ENCODE measurements around the gene PCBP3. TPM values are rescaled to one million over a fixed set of nuclear protein-coding genes. Genes with fewer than 3 reads are reported as not detected.
"Not testable (repeated sequence)": the region's sequence is repeated elsewhere in the genome, so short reads cannot be mapped to it uniquely, and the experiment has no call there.

The PCBP3 gene
- total RNA-seq, 2 experiments from 2014 or later = 12.2 to 13.2 TPM

DNA sequence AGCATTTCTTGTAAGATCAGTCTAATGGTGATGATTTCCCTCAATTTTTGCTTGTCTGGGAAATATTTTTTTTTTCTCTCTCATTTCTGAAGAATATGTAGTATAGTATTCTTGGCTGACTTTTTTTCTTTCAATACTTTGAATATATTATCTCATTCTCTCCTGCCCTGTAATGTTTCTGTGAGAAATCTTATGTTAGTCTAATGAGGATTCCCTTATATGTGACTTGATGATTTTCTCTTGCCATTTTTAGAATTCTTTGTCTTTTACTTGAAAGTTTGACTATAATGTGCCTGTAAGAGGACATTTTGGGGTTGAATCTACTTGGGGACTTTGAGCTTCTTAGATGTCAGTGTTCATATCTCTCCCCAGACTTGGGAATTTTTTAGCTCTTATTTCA is 40.0 kb upstream of the PCBP3 start:
- Mint-ChIP-seq H3K27me3 (no peaks in the 10 kb centered on the region), H3K4me3 (no peak overlapping the region), H3K36me3 (ENCODE audit: low read depth) (peaks cover 4% of the 10 kb centered on the region), H3K9me3 (ENCODE audit: low read depth) (peaks cover 16% of the 10 kb centered on the region), H3K27ac (no peak overlapping the region), H3K4me1 (peaks cover 6% of the 10 kb centered on the region)
- no peak for ATAC-seq
- intact Hi-C loops (cut with DNase I, micrococcal nuclease) = no loop called here
- DNase-seq = no peak
- POLR2A ChIA-PET = no interaction called here
- CTCF ChIA-PET = no interaction called here

DNA sequence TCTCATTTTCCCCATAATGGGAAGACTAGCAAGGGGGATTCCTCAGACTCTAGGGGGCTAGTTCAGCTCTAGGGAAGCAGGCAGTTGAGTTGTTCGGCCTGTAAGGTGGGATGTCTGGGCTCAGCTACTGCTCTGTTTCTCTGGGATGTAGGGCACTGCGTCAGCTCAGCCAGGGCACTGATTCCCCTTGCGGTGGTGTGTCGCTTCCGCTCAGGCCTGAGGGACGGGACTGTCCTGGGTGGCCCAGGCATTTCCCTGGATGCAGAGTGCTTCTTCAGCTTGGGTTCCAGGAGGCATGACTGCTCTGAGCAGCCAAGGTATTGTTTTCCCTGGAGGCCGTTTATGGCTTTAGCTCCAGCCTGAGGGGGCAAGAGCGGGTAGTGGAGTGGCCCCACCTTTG is 38.8 kb upstream of the PCBP3 start:
- H3K27me3 Mint-ChIP-seq; H3K36me3 Mint-ChIP-seq (ENCODE audit: low read depth); POLR2A ChIA-PET; CTCF ChIA-PET; intact Hi-C loops (cut with DNase I, micrococcal nuclease); DNase-seq; H3K4me3 Mint-ChIP-seq; H3K27ac Mint-ChIP-seq; ATAC-seq; H3K4me1 Mint-ChIP-seq: not testable (repeated sequence)
- peaks cover 16% of the 10 kb centered on the region for H3K9me3 Mint-ChIP-seq (ENCODE audit: low read depth)

DNA sequence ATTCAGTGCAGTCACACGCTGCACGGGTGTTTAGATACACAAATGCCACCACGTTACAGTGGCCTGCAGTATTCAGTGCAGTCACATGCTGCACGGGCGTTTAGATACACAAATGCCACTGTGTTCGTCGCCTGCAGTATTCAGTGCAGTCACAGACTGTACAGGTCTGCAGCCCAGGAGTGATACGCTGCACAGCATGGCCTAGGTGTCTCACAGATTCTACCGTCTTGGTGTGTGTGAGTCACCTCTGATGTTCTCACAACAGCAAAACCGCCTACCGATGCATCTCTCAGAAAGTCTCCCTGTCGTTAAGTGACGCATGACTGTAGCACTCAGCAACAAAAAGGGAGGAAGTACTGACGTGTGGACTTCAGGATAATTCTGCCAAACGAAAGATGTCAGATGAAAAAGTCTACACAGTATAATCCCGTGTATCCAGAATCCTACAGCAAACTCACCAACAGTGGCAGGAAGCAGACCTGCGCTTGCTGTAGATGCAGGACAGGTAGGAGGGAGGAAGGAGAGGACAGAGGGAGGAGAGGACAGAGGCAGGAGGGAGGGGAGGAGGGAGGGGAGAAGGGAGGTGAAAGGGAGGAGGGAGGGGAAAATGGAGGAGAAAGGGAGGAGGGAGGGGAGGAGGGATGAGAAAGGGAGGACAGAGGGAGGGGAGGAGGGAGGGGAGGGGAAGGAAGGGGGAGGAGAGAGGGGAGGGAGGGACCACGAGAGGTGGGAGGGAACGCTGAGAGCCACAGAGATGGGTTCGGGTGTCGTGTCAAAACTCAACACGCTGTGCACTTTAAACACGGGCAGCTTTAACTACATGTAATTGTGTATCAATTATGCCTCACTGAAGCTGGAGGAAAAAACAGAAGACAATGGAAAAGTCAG is 36.3 kb upstream of the PCBP3 start:
- CTCF ChIA-PET = interaction anchor here (0.8 kb wide), 1 partner anchor 11 kb away, joined by 3 read pairs; no protein-coding TSS in a partner anchor
- H3K9me3 Mint-ChIP-seq (ENCODE audit: low read depth) = peaks cover 13% of the 10 kb centered on the region
- intact Hi-C loops (cut with DNase I, micrococcal nuclease) = no loop called here
- POLR2A ChIA-PET = no interaction called here
- peaks cover 4% of the 10 kb centered on the region for H3K36me3 Mint-ChIP-seq (ENCODE audit: low read depth)
- ATAC-seq = peak; percentile 98
- peak overlapping the region; percentile 27 for H3K4me3 Mint-ChIP-seq
- H3K4me1 Mint-ChIP-seq = peaks cover 10% of the 10 kb centered on the region
- H3K27ac Mint-ChIP-seq = peak overlapping the region; percentile 79
- no peaks in the 10 kb centered on the region for H3K27me3 Mint-ChIP-seq
- peak; percentile 58 for DNase-seq

DNA sequence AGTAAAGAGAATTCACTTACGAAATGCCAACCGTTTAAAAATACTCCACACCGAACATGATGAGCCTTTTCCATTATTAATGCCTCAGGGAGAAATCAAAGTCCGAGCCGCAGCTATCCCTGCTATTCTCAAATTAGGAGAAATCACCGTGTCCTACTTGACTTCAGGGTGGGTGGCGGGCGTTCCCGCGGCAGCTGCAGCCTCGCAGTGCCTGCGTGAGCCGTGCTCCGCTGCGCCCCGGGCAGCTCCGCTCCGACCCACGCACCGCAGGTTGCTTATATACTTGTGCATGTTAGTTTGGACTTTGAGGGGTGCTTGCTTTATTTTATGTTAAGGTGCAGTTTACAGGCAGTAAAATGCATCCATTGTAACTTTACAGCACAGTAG is 35.6 kb upstream of the PCBP3 start:
- ChIA-PET POLR2A (no interaction called here), CTCF (interaction anchor here (0.8 kb wide), 1 partner anchor 11 kb away, joined by 3 read pairs; no protein-coding TSS in a partner anchor)
- intact Hi-C loops (cut with DNase I, micrococcal nuclease) = no loop called here
- Mint-ChIP-seq H3K27me3 (no peaks in the 10 kb centered on the region), H3K27ac (no peak overlapping the region), H3K4me3 (no peak overlapping the region), H3K36me3 (ENCODE audit: low read depth) (peaks cover 4% of the 10 kb centered on the region), H3K4me1 (peaks cover 10% of the 10 kb centered on the region), H3K9me3 (ENCODE audit: low read depth) (peaks cover 12% of the 10 kb centered on the region)
- no peak for ATAC-seq
- no peak for DNase-seq

DNA sequence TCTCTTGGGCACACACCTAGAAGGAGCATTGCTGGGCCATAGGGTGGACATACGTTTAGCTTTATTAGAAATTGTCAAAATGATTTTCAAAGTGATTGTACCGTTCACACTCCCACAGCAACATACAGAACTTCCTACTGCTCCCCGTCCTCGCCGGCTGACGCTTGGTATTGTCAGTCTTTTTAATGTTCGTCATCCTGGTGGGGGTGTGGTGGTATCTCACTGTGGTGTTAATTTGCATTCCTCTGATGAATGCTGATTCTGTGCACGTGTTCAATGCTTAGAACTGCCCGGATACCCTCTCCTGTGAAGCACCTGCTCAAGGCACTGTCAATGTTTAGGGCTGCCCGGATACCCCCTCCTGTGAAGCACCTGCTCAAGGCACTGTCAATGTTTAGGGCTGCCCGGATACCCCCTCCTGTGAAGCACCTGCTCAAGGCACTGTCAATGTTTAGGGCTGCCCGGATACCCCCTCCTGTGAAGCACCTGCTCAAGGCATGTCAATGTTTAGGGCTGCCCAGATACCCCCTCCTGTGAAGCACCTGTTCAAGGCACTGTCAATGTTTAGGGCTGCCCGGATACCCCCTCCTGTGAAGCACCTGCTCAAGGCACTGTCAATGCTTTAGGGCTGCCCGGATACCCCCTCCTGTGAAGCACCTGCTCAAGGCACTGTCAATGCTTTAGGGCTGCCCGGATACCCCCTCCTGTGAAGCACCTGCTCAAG is 34.6 kb upstream of the PCBP3 start:
- H3K36me3 Mint-ChIP-seq (ENCODE audit: low read depth); intact Hi-C loops (cut with DNase I, micrococcal nuclease); H3K27me3 Mint-ChIP-seq; H3K27ac Mint-ChIP-seq; CTCF ChIA-PET; DNase-seq; POLR2A ChIA-PET; H3K9me3 Mint-ChIP-seq (ENCODE audit: low read depth); H3K4me3 Mint-ChIP-seq: not testable (repeated sequence)
- ATAC-seq = peak; percentile 47
- H3K4me1 Mint-ChIP-seq = peaks cover 14% of the 10 kb centered on the region

DNA sequence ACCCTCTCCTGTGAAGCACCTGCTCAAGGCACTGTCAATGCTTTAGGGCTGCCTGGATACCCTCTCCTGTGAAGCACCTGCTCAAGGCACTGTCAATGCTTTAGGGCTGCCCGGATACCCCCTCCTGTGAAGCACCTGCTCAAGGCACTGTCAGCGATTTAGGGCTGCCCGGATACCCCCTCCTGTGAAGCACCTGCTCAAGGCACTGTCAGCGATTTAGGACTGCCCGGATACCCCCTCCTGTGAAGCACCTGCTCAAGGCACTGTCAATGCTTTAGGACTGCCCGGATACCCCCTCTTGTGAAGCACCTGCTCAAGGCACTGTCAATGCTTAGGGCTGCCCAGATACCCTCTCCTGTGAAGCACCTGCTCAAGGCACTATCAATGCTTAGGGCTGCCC is 33.9 kb upstream of the PCBP3 start:
- POLR2A ChIA-PET; DNase-seq; ATAC-seq; H3K4me3 Mint-ChIP-seq; H3K36me3 Mint-ChIP-seq (ENCODE audit: low read depth); H3K9me3 Mint-ChIP-seq (ENCODE audit: low read depth); H3K27me3 Mint-ChIP-seq; CTCF ChIA-PET; H3K27ac Mint-ChIP-seq: not testable (repeated sequence)
- peaks cover 17% of the 10 kb centered on the region for H3K4me1 Mint-ChIP-seq
- intact Hi-C loops (cut with DNase I, micrococcal nuclease) = loop anchor here in 1 of 2 experiments (5.0 kb wide), 1 partner anchor 237 kb away; no protein-coding TSS in a partner anchor

DNA sequence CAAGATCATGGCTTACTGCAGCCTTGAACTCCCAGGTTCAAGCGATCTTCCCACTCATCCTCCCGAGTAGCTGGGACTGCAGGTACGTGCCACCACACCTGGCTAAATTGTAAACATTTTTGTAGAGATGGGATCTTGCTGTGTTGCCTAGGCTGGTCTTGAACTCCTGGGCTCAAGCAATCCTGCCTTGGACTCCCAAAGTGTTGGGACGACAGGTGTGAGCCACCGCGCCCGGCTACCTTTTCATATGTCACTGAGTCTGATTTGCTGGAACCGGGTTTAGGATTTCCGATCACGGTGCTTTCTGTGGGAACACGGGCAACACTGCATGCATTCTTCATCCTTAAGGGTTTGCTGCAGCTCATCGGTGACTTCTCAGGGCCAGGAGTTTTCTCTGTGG is 32.2 kb upstream of the PCBP3 start:
- H3K4me1 Mint-ChIP-seq = peaks cover 34% of the 10 kb centered on the region
- ChIA-PET POLR2A (interaction anchor here (0.6 kb wide), 1 partner anchor 15 kb away, joined by 3 read pairs; no protein-coding TSS in a partner anchor), CTCF (interaction anchor here (1.0 kb wide), 1 partner anchor 15 kb away, joined by 3 read pairs; no protein-coding TSS in a partner anchor)
- no peak for DNase-seq
- H3K27ac Mint-ChIP-seq = no peak overlapping the region
- no peaks in the 10 kb centered on the region for H3K27me3 Mint-ChIP-seq
- H3K36me3 Mint-ChIP-seq (ENCODE audit: low read depth) = no peaks in the 10 kb centered on the region
- no peak overlapping the region for H3K4me3 Mint-ChIP-seq
- no peak for ATAC-seq
- H3K9me3 Mint-ChIP-seq (ENCODE audit: low read depth) = no peaks in the 10 kb centered on the region
- intact Hi-C loops (cut with DNase I, micrococcal nuclease) = loop anchor here in 1 of 2 experiments (5.0 kb wide), 1 partner anchor 239 kb away; no protein-coding TSS in a partner anchor

DNA sequence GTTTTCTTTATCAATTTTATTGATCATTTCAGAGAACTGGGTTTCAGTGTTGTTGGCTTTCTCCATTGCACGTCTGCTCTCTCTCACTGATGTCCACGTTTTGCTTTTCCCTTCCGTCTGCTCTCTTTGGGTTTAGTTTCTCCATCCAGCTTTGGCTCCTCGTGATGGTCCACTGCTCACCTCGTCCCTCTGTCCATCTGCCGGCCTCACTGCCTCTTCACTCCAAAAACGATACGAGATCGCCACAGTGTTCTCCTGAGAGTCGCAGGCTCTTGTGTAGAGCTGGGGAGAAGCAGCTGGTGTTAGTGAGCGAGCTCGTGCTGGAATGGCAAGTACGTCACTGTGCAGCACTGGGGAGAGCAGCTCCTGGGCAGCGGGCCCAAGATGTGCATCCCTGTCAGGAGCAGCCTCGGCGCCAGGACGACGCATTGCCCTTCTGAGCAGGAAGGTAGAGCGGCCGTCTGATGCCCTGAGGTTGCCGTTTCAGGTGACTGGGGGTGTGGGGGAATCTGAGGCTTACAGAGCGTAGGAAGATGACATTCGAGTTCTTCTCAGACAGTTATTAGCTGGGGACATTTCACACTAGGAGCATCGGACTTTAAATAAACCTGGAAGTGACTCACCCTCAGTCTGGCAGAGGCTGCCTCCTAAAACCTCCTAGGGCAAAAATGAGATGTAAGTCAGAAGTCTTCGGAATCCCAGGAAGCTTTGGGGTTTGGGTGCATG is 31.4 kb upstream of the PCBP3 start:
- H3K4me1 Mint-ChIP-seq = peaks cover 40% of the 10 kb centered on the region
- no peak overlapping the region for H3K27ac Mint-ChIP-seq
- no peaks in the 10 kb centered on the region for H3K36me3 Mint-ChIP-seq (ENCODE audit: low read depth)
- intact Hi-C loops (cut with DNase I, micrococcal nuclease) = loop anchor here in 1 of 2 experiments (5.0 kb wide), 1 partner anchor 240 kb away; no protein-coding TSS in a partner anchor
- no peaks in the 10 kb centered on the region for H3K27me3 Mint-ChIP-seq
- H3K9me3 Mint-ChIP-seq (ENCODE audit: low read depth) = no peaks in the 10 kb centered on the region
- ATAC-seq = no peak
- CTCF ChIA-PET = no interaction called here
- DNase-seq = no peak
- no peak overlapping the region for H3K4me3 Mint-ChIP-seq
- POLR2A ChIA-PET = interaction anchor here (0.6 kb wide), 1 partner anchor 125 kb away, joined by 3 read pairs; no protein-coding TSS in a partner anchor

DNA sequence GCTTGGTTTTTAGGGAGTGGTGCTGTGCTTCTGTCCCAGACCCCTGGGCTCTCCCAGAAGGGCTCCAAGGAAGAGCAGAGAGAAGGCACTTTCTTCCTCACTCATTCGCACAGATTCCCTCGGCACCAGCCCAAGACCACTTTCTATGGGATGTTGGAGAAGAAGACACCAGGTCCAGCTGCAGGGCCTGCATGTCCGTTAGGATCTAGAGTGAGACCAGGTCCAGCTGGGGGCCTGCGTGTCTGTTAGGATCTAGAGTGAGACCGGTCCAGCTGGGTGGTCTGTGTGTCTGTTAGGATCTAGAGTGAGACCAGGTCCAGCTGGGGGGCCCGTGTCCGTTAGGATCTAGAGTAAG is 30.9 kb upstream of the PCBP3 start:
- ATAC-seq; CTCF ChIA-PET; H3K27ac Mint-ChIP-seq; H3K4me3 Mint-ChIP-seq; H3K9me3 Mint-ChIP-seq (ENCODE audit: low read depth); H3K27me3 Mint-ChIP-seq; DNase-seq; H3K36me3 Mint-ChIP-seq (ENCODE audit: low read depth): not testable (repeated sequence)
- intact Hi-C loops (cut with DNase I, micrococcal nuclease) = loop anchor here in 1 of 2 experiments (5.0 kb wide), 1 partner anchor 240 kb away; no protein-coding TSS in a partner anchor
- peaks cover 42% of the 10 kb centered on the region for H3K4me1 Mint-ChIP-seq
- POLR2A ChIA-PET = interaction anchor here (0.6 kb wide), 1 partner anchor 125 kb away, joined by 3 read pairs; no protein-coding TSS in a partner anchor

DNA sequence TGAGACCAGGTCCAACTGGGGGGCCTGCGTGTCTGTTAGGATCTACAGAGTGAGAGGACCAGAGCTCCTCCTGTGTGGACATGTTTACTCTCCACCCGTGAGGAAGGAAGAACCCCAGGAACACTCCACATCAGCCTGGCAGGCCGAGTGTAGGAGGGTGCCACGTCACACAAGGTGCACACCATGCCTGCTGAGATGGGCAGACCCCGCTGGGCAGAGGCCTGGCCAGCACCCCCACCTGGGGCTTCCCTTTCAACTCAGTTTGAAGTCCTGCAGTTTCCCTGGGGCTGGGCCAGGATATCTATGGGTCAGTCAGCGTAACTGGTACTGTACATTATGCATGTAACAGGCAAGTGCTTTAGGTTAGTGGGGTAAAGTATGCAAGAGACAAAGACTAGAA is 30.1 kb upstream of the PCBP3 start:
- Mint-ChIP-seq H3K4me1 (peaks cover 43% of the 10 kb centered on the region), H3K36me3 (ENCODE audit: low read depth) (no peaks in the 10 kb centered on the region), H3K4me3 (no peak overlapping the region), H3K9me3 (ENCODE audit: low read depth) (no peaks in the 10 kb centered on the region), H3K27me3 (no peaks in the 10 kb centered on the region), H3K27ac (no peak overlapping the region)
- ChIA-PET POLR2A (no interaction called here), CTCF (no interaction called here)
- intact Hi-C loops (cut with DNase I, micrococcal nuclease) = loop anchor here in 1 of 2 experiments (5.0 kb wide), 1 partner anchor 241 kb away; no protein-coding TSS in a partner anchor
- DNase-seq (no peak), ATAC-seq (no peak)

DNA sequence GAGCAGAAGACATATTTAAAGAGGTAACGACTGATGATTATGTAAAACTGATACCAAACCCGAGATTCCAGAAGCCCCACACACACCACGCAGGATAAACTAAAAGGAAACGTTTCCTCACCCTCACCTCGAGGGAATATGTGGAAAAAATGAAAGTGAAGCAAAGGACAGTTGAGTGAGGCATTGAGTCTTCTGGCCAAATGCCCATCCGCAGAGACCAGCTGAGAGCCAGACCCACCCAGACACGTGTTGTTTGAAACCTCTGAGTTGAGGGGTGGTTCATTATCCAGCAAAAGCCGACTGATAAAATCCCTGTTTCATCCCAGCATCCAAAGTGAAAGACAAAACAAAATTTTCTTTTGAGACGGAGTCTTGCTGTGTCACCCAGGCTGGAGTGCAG is 29.6 kb upstream of the PCBP3 start:
- ChIA-PET POLR2A (no interaction called here), CTCF (no interaction called here)
- Mint-ChIP-seq H3K27ac (no peak overlapping the region), H3K27me3 (no peaks in the 10 kb centered on the region), H3K9me3 (ENCODE audit: low read depth) (no peaks in the 10 kb centered on the region), H3K4me3 (no peak overlapping the region), H3K4me1 (peaks cover 38% of the 10 kb centered on the region), H3K36me3 (ENCODE audit: low read depth) (no peaks in the 10 kb centered on the region)
- intact Hi-C loops (cut with DNase I, micrococcal nuclease) = loop anchor here in 1 of 2 experiments (5.0 kb wide), 1 partner anchor 242 kb away; no protein-coding TSS in a partner anchor
- ATAC-seq = no peak
- no peak for DNase-seq
